Right lobe of liver (tissue), 6 donors: ENCODE results near the gene SPATS2L. TPM values are rescaled to one million over a fixed set of nuclear protein-coding genes. Genes with fewer than 3 reads are reported as not detected.

ENCODE experiments used
- ATAC-seq, 4 donors: fragments of 200-7000 bp; cut with Tn5 transposase; one replicate each; pipeline ENCODE4 v1.9.1; 2020; ENCODE audit warnings: mild to moderate bottlenecking in 4 of 4, moderate library complexity in 4 of 4
- DNase-seq, 3 donors: peaks; one replicate each; pipeline ENCODE4 v3.0.0-alpha.2; 2020
- H3K27ac ChIP-seq, 3 donors: fragments of 200-600 bp; one replicate each; pipeline ENCODE4 v1.8.0; 2022
- H3K27me3 ChIP-seq, 2 donors: fragments of 200-600 bp; one replicate each; pipeline ENCODE4 v1.8.0; 2022
- H3K36me3 ChIP-seq, 4 donors: fragments of 200-600 bp; sonication (generic) in 1 of 4; one replicate each; pipeline versions ENCODE4 v1.5.1 to v1.8.0; 2017 to 2022; ENCODE audit warnings: control low read depth in 1 of 4
- H3K4me1 ChIP-seq, 4 donors: fragments of 200-600 bp; sonication (generic) in 1 of 4; one replicate each; pipeline versions ENCODE4 v1.5.1 to v1.8.0; 2017 to 2022; ENCODE audit warnings: control low read depth in 1 of 4
- H3K4me3 ChIP-seq, 3 donors: fragments of 200-600 bp; one replicate each; pipeline ENCODE4 v1.8.0; 2022
- H3K9me3 ChIP-seq, 4 donors: fragments of 200-600 bp; sonication (generic) in 1 of 4; one replicate each; pipeline versions ENCODE4 v1.5.1 to v1.8.0; 2017 to 2022; ENCODE audit warnings: control low read depth in 1 of 4
- POLR2A ChIP-seq: fragments of 450-650 bp; IDR thresholded peaks from one replicate; pipeline ENCODE4 v1.6.1; 2017; ENCODE audit warnings: antibody characterized with exemption, mild to moderate bottlenecking
- WGBS: methylation state at CpG from one replicate; pipeline ENCODE4 v1.1.6; 2018; ENCODE audit warnings: low coverage, low lambda C conversion rate; ENCODE audit not compliant: insufficient coverage; ENCODE audit errors: missing lambda C conversion rate; 5-methylcytosine and 5-hydroxymethylcytosine counted together
- intact Hi-C, 2 donors: fragments of 100-400 bp; cut with DNase I; formaldehyde crosslinking; loops; one replicate each; pipeline versions ENCODE4 v1.11.2 to v1.14.1; 2022
- total RNA-seq, 6 experiments: library from RNA; depleted of rRNA in 2 of 6; stranded (reverse); fragments of >200 nt in 2 of 6; fragmentation: NEBNext Ultra II Directional in 3 of 6; extraction: Animal tissue kit (Norgen Biotek cat#: 25700) in 3 of 6; gene quantifications; one replicate each; pipeline versions ENCODE4 v1.1.0 to v1.2.4, GENCODE V29; 2016 to 2023
- TF ChIP-seq, protein P1 (sequence below), 4 donors: fragments of 200-600 bp in 3 of 4; fragments of 450-650 bp in 1 of 4; IDR thresholded peaks; one replicate each; pipeline versions ENCODE4 v1.5.1 to v1.8.0; 2016 to 2022; ENCODE audit warnings: antibody characterized with exemption in 4 of 4, mild to moderate bottlenecking in 2 of 4
- donor health status: DM: no; HTN: yes; CAD: no.
- donor health status: DM: no; HTN: no; CAD: no.
- donor health status: DM: no; HTN: no; CAD: no.
- donor health status: DM: no; HTN: yes; CAD: no.
- donor health status: DM: no; HTN: yes; CAD: no.

The SPATS2L gene
- total RNA-seq, 6 experiments from 2014 or later: 60.7 to 109 (median 72.9) TPM

DNA sequence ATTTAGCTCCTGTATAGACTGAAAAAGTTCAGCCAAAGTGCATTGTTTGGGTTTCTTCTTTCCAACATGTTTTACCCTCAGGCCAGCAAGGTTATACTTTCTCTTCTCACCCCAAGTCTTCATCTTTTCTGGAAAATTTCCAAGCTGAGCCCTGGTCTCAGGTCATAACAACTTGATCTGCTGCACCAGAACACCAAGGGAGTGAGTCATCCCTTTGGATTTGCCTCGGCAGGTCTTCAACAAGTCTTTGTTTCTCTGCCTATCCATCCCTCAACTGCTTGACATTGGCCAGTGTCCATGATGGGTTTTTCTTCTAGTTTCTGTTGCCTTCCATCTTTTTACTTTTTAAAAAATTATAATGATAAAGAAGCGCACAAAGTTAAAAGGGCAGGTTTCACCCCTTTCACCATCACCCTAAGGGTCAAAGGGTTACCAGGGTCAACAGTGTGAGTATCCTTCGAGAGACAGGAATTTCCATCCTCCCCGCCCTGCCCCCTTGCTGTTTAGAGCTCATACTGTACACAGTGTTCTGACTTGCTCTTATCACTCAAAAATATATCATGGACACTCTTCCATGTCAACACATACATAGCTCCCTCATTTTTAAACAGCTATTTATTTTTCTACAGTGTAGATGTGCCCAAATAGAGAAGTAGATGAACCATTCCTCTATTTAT, 5.7 kb upstream of the SPATS2L start:
- intact Hi-C loops: no loop called here
- no peak for DNase-seq
- WGBS: 59% methylated on average over 4 of the region's 4 CpGs
- Histone ChIP-seq H3K27me3 (no peaks in the 10 kb centered on the region), H3K9me3 (no peaks in the 10 kb centered on the region), H3K4me3 (no peak overlapping the region), H3K4me1 (peaks cover 0 to 6% (median 0%) of the 10 kb centered on the region in 4 donors), H3K27ac (no peak overlapping the region), H3K36me3 (no peaks in the 10 kb centered on the region)
- no peak for TF ChIP-seq POLR2A
- TF ChIP-seq, protein P1, sequence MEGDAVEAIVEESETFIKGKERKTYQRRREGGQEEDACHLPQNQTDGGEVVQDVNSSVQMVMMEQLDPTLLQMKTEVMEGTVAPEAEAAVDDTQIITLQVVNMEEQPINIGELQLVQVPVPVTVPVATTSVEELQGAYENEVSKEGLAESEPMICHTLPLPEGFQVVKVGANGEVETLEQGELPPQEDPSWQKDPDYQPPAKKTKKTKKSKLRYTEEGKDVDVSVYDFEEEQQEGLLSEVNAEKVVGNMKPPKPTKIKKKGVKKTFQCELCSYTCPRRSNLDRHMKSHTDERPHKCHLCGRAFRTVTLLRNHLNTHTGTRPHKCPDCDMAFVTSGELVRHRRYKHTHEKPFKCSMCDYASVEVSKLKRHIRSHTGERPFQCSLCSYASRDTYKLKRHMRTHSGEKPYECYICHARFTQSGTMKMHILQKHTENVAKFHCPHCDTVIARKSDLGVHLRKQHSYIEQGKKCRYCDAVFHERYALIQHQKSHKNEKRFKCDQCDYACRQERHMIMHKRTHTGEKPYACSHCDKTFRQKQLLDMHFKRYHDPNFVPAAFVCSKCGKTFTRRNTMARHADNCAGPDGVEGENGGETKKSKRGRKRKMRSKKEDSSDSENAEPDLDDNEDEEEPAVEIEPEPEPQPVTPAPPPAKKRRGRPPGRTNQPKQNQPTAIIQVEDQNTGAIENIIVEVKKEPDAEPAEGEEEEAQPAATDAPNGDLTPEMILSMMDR (IDR thresholded peaks at IDR 0.05): no peak
- peak in 1 of 4 donors; percentile 23 for ATAC-seq

DNA sequence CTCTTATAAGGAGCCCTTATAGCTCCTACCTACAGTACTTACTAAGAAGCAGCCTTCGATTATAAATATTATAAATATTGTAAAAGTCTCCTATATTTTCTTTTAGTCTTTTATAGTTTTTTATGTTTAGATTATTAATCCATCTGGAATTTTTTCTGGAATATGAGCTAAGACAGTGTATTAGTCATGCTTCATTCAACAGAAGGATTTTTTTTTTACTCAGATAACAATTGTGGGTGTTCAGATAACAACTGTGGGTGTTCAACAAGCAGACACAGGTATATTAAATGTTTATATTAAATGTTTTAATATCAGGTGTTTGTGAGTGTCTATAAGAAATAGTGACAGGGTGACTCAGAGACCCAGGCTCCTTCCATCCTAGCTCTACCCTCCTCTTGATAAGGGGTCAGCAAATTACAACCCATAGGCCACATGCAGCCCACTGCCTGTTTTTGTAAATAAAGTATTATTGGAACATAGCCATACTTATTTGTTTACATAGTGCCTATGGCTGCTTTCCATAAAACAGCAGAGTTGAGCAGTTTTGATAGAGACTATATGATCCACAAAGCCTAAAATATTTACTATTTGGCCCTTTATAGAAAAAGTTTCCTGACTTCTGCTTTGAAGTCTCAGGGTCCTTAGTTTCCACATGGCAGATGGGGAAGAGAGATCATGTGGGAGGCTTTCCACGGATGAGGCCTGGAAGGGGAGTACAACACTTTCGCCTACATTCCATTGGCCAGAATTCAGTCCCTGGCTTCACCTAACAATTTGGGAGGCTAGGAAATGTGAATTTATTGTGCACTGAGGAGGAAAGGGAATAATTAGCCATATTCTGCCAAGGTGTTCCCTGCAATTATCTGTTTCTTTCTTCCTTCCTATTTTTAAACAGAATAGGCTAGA, 4.3 kb upstream of the SPATS2L start:
- 85% methylated on average over 3 of the region's 3 CpGs for WGBS
- no peak overlapping the region for H3K4me3 ChIP-seq
- intact Hi-C loops: no loop called here

DNA sequence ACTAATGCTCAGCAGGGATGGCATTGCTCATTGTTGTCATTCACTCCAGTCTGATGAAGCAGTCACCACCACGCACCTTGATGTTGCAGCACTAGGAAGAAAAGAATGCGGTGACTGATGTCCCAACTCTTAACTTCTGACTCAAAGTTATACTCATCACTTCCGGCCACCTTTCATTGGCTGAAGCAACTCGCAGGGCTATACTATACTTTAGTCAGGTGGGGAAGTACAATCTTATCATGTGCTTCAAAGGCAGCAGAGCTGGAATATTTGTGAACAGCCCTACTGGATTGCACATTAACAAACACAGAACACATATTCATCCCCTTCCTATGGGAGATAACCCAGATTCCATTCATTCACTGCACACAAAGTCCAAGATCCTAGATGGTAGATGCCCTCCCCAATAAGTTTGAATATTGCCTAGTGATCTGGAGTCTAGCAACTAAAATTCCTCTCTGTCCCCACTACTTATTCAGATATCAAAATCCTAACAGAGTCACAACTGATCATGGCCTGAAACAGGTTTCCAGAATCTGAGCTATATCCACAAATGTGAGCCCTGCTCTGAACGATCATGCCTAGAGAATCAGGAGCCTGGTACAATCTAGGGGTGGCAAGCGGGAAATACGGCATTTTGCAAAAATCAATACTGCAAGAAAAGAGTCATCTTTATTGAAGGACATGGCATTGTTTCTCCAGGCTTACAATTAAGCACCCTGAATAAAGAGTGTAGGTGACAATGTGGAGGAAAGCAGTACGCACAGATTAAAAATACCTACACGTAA, 3.4 kb upstream of the SPATS2L start:
- TF ChIP-seq POLR2A: no peak
- TF ChIP-seq, protein P1 (IDR thresholded peaks at IDR 0.05): no peak
- no peak for ATAC-seq
- no peak overlapping the region for H3K4me3 ChIP-seq
- H3K36me3 ChIP-seq: no peaks in the 10 kb centered on the region
- no peaks in the 10 kb centered on the region for H3K9me3 ChIP-seq
- intact Hi-C loops: no loop called here
- H3K4me1 ChIP-seq: peaks cover 0 to 7% (median under 1%) of the 10 kb centered on the region in 4 donors
- H3K27me3 ChIP-seq: no peaks in the 10 kb centered on the region
- WGBS: 71% methylated on average over 9 of the region's 9 CpGs
- H3K27ac ChIP-seq: no peak overlapping the region
- DNase-seq: no peak

More for the DNA sequence above, 4.3 kb upstream of the SPATS2L start:
- Histone ChIP-seq H3K4me1 (peaks cover 0 to 6% (median 0%) of the 10 kb centered on the region in 4 donors), H3K27ac (no peak overlapping the region), H3K27me3 (no peaks in the 10 kb centered on the region), H3K36me3 (no peaks in the 10 kb centered on the region), H3K9me3 (no peaks in the 10 kb centered on the region)
- ATAC-seq (no peak), DNase-seq (no peak)
- TF ChIP-seq, protein P1 (IDR thresholded peaks at IDR 0.05): no peak
- no peak for TF ChIP-seq POLR2A

DNA sequence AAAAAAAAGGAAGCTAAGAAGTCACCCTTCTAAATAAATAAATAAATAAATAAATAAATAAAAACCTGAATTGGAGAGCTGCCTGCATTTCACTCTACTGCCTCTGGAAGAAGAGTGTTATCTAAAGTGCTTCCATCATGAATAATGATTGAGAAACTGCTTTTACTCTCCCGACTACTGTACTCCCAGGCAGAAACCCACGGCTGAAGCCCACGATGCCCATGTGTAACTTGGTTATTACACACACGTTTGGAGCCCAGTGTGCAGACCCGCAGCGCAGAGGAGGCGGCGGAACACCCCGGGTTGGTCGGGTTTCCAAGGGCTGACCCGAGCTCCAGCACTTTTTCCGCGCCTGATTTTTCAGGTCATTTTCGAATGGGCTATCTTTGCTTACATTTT, 697 bp upstream of the SPATS2L start:
- H3K36me3 ChIP-seq: no peaks in the 10 kb centered on the region
- under 1% methylated on average over 13 of the region's 14 CpGs for WGBS
- peaks cover 0 to 26% (median 14%) of the 10 kb centered on the region in 4 donors for H3K4me1 ChIP-seq
- DNase-seq (peak; percentile 43 to 69 (median 62)), ATAC-seq (peak in 3 of 4 donors; percentile 22 to 38 (median 26))
- TF ChIP-seq, protein P1 (IDR thresholded peaks at IDR 0.05): peak in 1 of 4 donors; percentile 19
- TF ChIP-seq POLR2A: no peak
- no peaks in the 10 kb centered on the region for H3K9me3 ChIP-seq
- H3K27ac ChIP-seq: peak overlapping the region; percentile 82 to 92 (median 91)
- H3K4me3 ChIP-seq: peak overlapping the region; percentile 72 to 91 (median 86)
- no peaks in the 10 kb centered on the region for H3K27me3 ChIP-seq
- intact Hi-C loops: no loop called here
